IMR-90 (cell line): Measurements from ENCODE around the gene WNT7A. TPM values are rescaled to one million over a fixed set of nuclear protein-coding genes. Genes with fewer than 3 reads are reported as not detected.

Experiments used
- ATAC-seq: fragments of 200-7000 bp; cut with Tn5 transposase; 2 replicates; pipeline ENCODE4 v1.9.1; 2020; ENCODE audit warnings: low read depth, mild to moderate bottlenecking, moderate library complexity
- BruUV-seq: library from RNA; stranded (reverse); fragments of 400-500 nt; replicated peaks from 2 replicates; lab custom pipeline; 2021; lab: Mats Ljungman, UMichigan
- CTCF ChIA-PET: fragments of 300-600 bp; formaldehyde crosslinking; extraction: SDS; loops from one replicate; lab custom pipeline; 2021; ENCODE audit warnings: antibody characterized with exemption; lab: Yijun Ruan, JAX
- POLR2A ChIA-PET: fragments of 300-600 bp; sonication (Branson Sonifier 250); formaldehyde crosslinking; loops from one replicate; lab custom pipeline; 2022; ENCODE audit warnings: antibody characterized with exemption; ENCODE audit not compliant: unreplicated experiment; lab: Charles Lee
- DNase-seq: peaks from one replicate; pipeline ENCODE4 v3.0.0; 2013
- H2AFZ ChIP-seq: replicated peaks from 2 replicates; pipeline ENCODE3; 2013; ENCODE audit warnings: low read length, mild to moderate bottlenecking; ENCODE audit not compliant: poor library complexity
- H2AK5ac ChIP-seq: 2 replicates; pipeline ENCODE4 v1.6.1; 2013; ENCODE audit warnings: low read depth, low read length, inconsistent platforms
- H2AK9ac ChIP-seq: replicated peaks from 2 replicates; pipeline ENCODE3; 2013; ENCODE audit warnings: mild to moderate bottlenecking, low read depth, low read length, moderate library complexity; ENCODE audit not compliant: poor library complexity
- H2BK120ac ChIP-seq: 2 replicates; pipeline ENCODE4 v1.6.1; 2013; ENCODE audit warnings: low read depth, low read length, inconsistent platforms
- H2BK15ac ChIP-seq: 3 replicates; pipeline ENCODE4 v1.6.1; 2013; ENCODE audit warnings: low read depth, low read length, inconsistent platforms
- H2BK20ac ChIP-seq: 2 replicates; pipeline ENCODE4 v1.6.1; 2013; ENCODE audit warnings: low read depth, mild to moderate bottlenecking, inconsistent platforms, low read length, moderate library complexity
- H2BK5ac ChIP-seq: 2 replicates; pipeline ENCODE4 v1.6.1; 2013; ENCODE audit warnings: mild to moderate bottlenecking, low read depth, low read length, inconsistent platforms; ENCODE audit not compliant: poor library complexity, severe bottlenecking
- H3K14ac ChIP-seq: replicated peaks from 2 replicates; pipeline ENCODE4 v1.6.1; 2013; ENCODE audit warnings: low read depth, low read length, inconsistent platforms
- H3K18ac ChIP-seq: 2 replicates; pipeline ENCODE4 v1.6.1; 2013; ENCODE audit warnings: low read depth, low read length, control low read depth
- H3K23ac ChIP-seq: 2 replicates; pipeline ENCODE4 v1.6.1; 2013; ENCODE audit warnings: low read depth, low read length, inconsistent platforms
- H3K27ac ChIP-seq: 2 replicates; pipeline ENCODE4 v1.5.1; 2013; ENCODE audit warnings: mild to moderate bottlenecking, control low read depth, low read length; ENCODE audit not compliant: insufficient read depth
- H3K27me3 ChIP-seq: 2 replicates; pipeline ENCODE4 v1.6.1; 2013; ENCODE audit warnings: low read length; ENCODE audit not compliant: control insufficient read depth, insufficient read depth
- H3K36me3 ChIP-seq: 2 replicates; pipeline ENCODE4 v1.6.1; 2013; ENCODE audit warnings: low read length, mixed read lengths; ENCODE audit not compliant: control insufficient read depth, insufficient read depth
- H3K4ac ChIP-seq: 2 replicates; pipeline ENCODE4 v1.6.1; 2013; ENCODE audit warnings: low read depth, low read length, inconsistent platforms
- H3K4me1 ChIP-seq: 2 replicates; pipeline ENCODE4 v1.6.1; 2013; ENCODE audit warnings: low read length, mixed read lengths; ENCODE audit not compliant: control insufficient read depth, insufficient read depth
- H3K4me2 ChIP-seq: 2 replicates; pipeline ENCODE4 v1.6.1; 2013; ENCODE audit warnings: low read depth, mild to moderate bottlenecking, control low read depth, low read length, moderate library complexity
- H3K4me3 ChIP-seq: 2 replicates; pipeline ENCODE4 v1.5.1; 2013; ENCODE audit warnings: low read depth, mild to moderate bottlenecking, control low read depth, low read length, moderate library complexity; ENCODE audit not compliant: insufficient read depth
- H3K56ac ChIP-seq: 2 replicates; pipeline ENCODE4 v1.6.1; 2013; ENCODE audit warnings: low read length, inconsistent platforms; ENCODE audit not compliant: insufficient read depth; ENCODE audit errors: extremely low read depth
- H3K79me1 ChIP-seq, 2 experiments: 2 replicates each; pipeline ENCODE4 v1.6.1; 2013; ENCODE audit warnings: low read length in 2 of 2, inconsistent platforms in 1 of 2, low read depth in 1 of 2
- H3K9ac ChIP-seq: 2 replicates; pipeline ENCODE4 v1.6.1; 2013; ENCODE audit warnings: low read depth, low read length, control low read depth
- H3K9me1 ChIP-seq: 2 replicates; pipeline ENCODE4 v1.6.1; 2013; ENCODE audit warnings: low read length, inconsistent platforms; ENCODE audit not compliant: insufficient read depth
- H3K9me3 ChIP-seq: 2 replicates; pipeline ENCODE4 v1.6.1; 2013; ENCODE audit warnings: low read length; ENCODE audit not compliant: control insufficient read depth, insufficient read depth
- H4K20me1 ChIP-seq: 2 replicates; pipeline ENCODE4 v1.6.1; 2013; ENCODE audit warnings: low read length, inconsistent platforms; ENCODE audit not compliant: insufficient read depth
- H4K5ac ChIP-seq: 2 replicates; pipeline ENCODE4 v1.6.1; 2013; ENCODE audit warnings: mild to moderate bottlenecking, low read depth, low read length, control low read depth
- H4K8ac ChIP-seq, 2 experiments: 2 replicates each; pipeline ENCODE4 v1.6.1; 2013; ENCODE audit warnings: low read depth in 2 of 2, low read length in 2 of 2, control low read depth in 1 of 2, inconsistent platforms in 1 of 2
- H4K91ac ChIP-seq: 2 replicates; pipeline ENCODE4 v1.6.1; 2013; ENCODE audit warnings: low read depth, low read length, inconsistent platforms; ENCODE audit not compliant: insufficient read depth
- CEBPB ChIP-seq: IDR thresholded peaks from 2 replicates; pipeline ENCODE4 v1.6.1; 2012; ENCODE audit warnings: low read depth, low read length, improper control_type of control experiment
- MAFK ChIP-seq: IDR thresholded peaks from 2 replicates; pipeline ENCODE4 v1.6.1; 2012; ENCODE audit warnings: low read depth, low read length, improper control_type of control experiment
- RCOR1 ChIP-seq: IDR thresholded peaks from 2 replicates; pipeline ENCODE4 v1.6.1; 2012; ENCODE audit warnings: mild to moderate bottlenecking, low read length, improper control_type of control experiment; ENCODE audit not compliant: insufficient replicate concordance
- WGBS, 2 experiments: methylation state at CpG; one replicate each; pipeline versions ENCODE4 v1.1.5 to v1.1.7; 2013; ENCODE audit warnings: missing lambda C conversion rate in 2 of 2; ENCODE audit not compliant: insufficient read length in 1 of 2; ENCODE audit errors: extremely low coverage in 2 of 2; 5-methylcytosine and 5-hydroxymethylcytosine counted together
- dilution Hi-C: fragments of 300-500 bp; cut with HindIII; formaldehyde crosslinking; loops from one replicate; pipeline ENCODE4 v1.14.3; 2018; ENCODE audit warnings: low sequenced_read_pairs; ENCODE audit not compliant: unreplicated experiment
- in situ Hi-C: fragments of 300-500 bp; cut with MboI; formaldehyde crosslinking; loops from 3 replicates; pipeline ENCODE4 v1.14.3; 2019; ENCODE audit warnings: low sequenced_read_pairs, inconsistent platforms, mixed read lengths
- intact Hi-C: fragments of 100-400 bp; cut with micrococcal nuclease; formaldehyde crosslinking; loops from 2 replicates; pipeline ENCODE4 v1.10.0; 2022
- polyA plus RNA-seq, 3 experiments: library from polyadenylated mRNA; depleted of rRNA; stranded (reverse); fragments of >200 nt; gene quantifications; 2 replicates each; pipeline ENCODE4 v1.2.3, GENCODE V29; 2012; ENCODE audit warnings: low replicate concordance in 1 of 3
- total RNA-seq: library from RNA; depleted of rRNA; stranded (reverse); fragments of >200 nt; gene quantifications from 2 replicates; pipeline ENCODE4 v1.2.3, GENCODE V29; 2012

WNT7A gene
- total and polyA plus RNA-seq, 2 of the 4 experiments (the other 2 are of a cell fraction): not detected

DNA sequence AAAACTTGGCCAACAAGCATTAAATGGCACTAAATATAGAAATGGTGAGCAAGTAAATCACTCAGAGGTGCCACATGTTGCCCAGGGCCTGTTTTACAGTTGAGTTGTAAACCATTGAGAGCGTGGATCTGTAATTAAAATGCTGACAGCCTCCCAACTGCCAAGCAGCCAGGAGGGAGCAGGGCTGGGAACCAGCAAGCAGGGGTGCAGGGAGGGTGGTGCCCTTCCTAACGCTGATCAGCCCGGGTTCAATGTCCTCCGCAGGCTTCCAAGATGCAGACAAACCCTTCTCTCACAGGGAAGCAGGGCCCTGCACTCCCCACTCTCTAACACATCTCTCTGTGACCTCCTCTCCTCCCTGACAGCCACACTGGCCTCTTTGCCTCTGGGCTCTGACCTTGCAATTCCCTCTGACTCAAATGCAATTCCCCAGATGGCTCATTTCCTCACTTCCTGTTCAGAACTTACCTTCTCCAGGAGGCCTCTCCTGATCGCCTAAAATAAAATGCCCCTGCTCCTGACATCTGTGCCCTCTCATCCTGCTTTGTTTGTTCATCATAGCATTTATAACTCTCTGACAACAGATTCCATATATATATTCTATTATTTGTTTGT is 40.0 kb downstream of the WNT7A start:
- POLR2A ChIA-PET: no interaction called here

More for the DNA sequence above, 40.0 kb downstream of the WNT7A start:
- CTCF ChIA-PET: no interaction called here
- no peak overlapping the region for H3K9ac ChIP-seq
- in situ Hi-C loops: no loop called here
- no peak for TF ChIP-seq RCOR1
- TF ChIP-seq MAFK: no peak
- TF ChIP-seq CEBPB: no peak
- no peaks in the 10 kb centered on the region for H3K79me1 ChIP-seq
- no peak overlapping the region for H3K14ac ChIP-seq
- no peak overlapping the region for H2BK120ac ChIP-seq
- H3K36me3 ChIP-seq: no peaks in the 10 kb centered on the region
- H2AK9ac ChIP-seq: peak overlapping the region; percentile 16
- no peaks in the 10 kb centered on the region for H3K4me1 ChIP-seq
- H2BK20ac ChIP-seq: no peak overlapping the region
- no peak overlapping the region for H4K5ac ChIP-seq
- no TSS peak for BruUV-seq
- H3K4ac ChIP-seq: no peak overlapping the region
- 27% methylated on average over 2 of the region's 5 CpGs; no CpG with 5 or more reads in 1 of the 2 experiments for WGBS, 2 experiments
- H3K18ac ChIP-seq: no peak overlapping the region
- no peak overlapping the region for H3K27ac ChIP-seq
- H2BK5ac ChIP-seq: no peak overlapping the region
- no peak overlapping the region for H3K4me3 ChIP-seq
- no peaks in the 10 kb centered on the region for H4K20me1 ChIP-seq
- H3K9me3 ChIP-seq: no peaks in the 10 kb centered on the region
- H3K23ac ChIP-seq: no peak overlapping the region
- H4K8ac ChIP-seq: no peak overlapping the region
- no peak overlapping the region for H3K4me2 ChIP-seq
- H2BK15ac ChIP-seq: no peak overlapping the region
- no peak overlapping the region for H2AK5ac ChIP-seq
- no peak overlapping the region for H2AFZ ChIP-seq
- DNase-seq (no peak), ATAC-seq (no peak)
- H4K91ac ChIP-seq: no peak overlapping the region
- no peaks in the 10 kb centered on the region for H3K9me1 ChIP-seq
- H3K56ac ChIP-seq: no peak overlapping the region
- intact Hi-C loops: no loop called here
- H3K27me3 ChIP-seq: no peaks in the 10 kb centered on the region
- dilution Hi-C loops: no loop called here
